ENCODE results near the gene PBLD. TPM values are rescaled to one million over a fixed set of nuclear protein-coding genes. Genes with fewer than 3 reads are reported as not detected.

PBLD gene
- total and polyA plus RNA-seq, 9 of the 15 experiments (the other 6 are each of a cell fraction or from before 2014, with no cell fraction given) = 1.2 to 4.3 (median 2.5) TPM

DNA sequence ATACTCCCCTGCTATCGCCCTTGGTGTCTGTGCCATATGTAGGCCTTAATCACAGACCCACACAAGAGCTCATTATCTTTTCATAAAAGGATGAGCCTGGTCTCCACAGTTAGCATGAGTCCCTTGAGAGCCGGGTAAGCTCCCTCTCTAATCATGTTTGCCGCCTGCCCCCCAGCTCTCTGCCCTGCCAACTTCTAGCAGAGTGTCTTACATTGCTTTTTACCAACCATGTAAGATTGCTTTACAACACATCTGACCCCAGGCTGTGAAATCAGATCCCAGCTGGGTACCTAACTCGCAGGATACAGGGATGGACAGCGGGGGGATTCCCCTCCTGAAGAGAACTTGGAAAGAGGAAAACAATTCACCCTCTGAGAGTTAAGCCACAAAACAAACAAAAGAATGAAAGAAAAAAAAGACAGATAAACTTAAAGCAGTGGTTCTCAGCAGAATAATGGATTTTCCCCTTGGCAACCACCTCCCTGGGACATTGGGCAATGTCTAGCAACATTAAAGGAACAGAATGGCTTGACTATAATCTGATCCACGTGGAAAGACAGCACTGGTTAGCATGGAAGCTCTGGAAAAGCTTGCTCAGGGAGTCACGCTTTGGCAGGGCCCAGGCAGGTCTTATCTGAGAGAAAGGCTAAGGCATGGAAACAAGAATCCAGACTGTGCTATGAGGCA, 61.4 kb downstream of the PBLD start (continued):
- TF ChIP-seq, protein P1, sequence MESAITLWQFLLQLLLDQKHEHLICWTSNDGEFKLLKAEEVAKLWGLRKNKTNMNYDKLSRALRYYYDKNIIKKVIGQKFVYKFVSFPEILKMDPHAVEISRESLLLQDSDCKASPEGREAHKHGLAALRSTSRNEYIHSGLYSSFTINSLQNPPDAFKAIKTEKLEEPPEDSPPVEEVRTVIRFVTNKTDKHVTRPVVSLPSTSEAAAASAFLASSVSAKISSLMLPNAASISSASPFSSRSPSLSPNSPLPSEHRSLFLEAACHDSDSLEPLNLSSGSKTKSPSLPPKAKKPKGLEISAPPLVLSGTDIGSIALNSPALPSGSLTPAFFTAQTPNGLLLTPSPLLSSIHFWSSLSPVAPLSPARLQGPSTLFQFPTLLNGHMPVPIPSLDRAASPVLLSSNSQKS (CRISPR knock-in tag; IDR thresholded peaks at IDR 0.05) = no peak
- TF ChIP-seq U2AF1 (optimal IDR thresholded peaks at IDR 0.05; ENCODE audit: low read depth, low read length) (no peak), CBFA2T2 (conservative IDR thresholded peaks at IDR 0.05) (peak; percentile 73), U2AF2 (optimal IDR thresholded peaks at IDR 0.05; ENCODE audit: low read depth, low read length) (no peak), GABPB1 (CRISPR knock-in tag; IDR thresholded peaks at IDR 0.05) (no peak), HDAC3 (IDR thresholded peaks at IDR 0.05; ENCODE audit: borderline replicate concordance, partially characterized antibody) (no peak), TRIM24 (IDR thresholded peaks at IDR 0.05) (peak in 1 of 2 experiments; percentile 11; a peak in 1 of 4 replicates), ZNF311 (CRISPR knock-in tag; IDR thresholded peaks at IDR 0.05) (no peak), SMARCC2 (IDR thresholded peaks at IDR 0.05; ENCODE audit: low read depth) (no peak), ILF3 (IDR thresholded peaks at IDR 0.05; ENCODE audit: borderline replicate concordance) (no peak), TEAD2 (tag; IDR thresholded peaks at IDR 0.05) (no peak), JUN (IDR thresholded peaks at IDR 0.05; ENCODE audit: borderline replicate concordance, low read depth, low read length) (no peak), JUN (CRISPR knock-in tag; IDR thresholded peaks at IDR 0.05; ENCODE audit: borderline replicate concordance) (no peak), KHSRP (IDR thresholded peaks at IDR 0.05) (no peak), RNF2 (IDR thresholded peaks at IDR 0.05) (no peak), RHOXF2B (CRISPR knock-in tag; conservative IDR thresholded peaks at IDR 0.05) (no peak), ZNF584 (CRISPR knock-in tag; IDR thresholded peaks at IDR 0.05; ENCODE audit: low read depth) (no peak)
- TF ChIP-seq, protein P2, sequence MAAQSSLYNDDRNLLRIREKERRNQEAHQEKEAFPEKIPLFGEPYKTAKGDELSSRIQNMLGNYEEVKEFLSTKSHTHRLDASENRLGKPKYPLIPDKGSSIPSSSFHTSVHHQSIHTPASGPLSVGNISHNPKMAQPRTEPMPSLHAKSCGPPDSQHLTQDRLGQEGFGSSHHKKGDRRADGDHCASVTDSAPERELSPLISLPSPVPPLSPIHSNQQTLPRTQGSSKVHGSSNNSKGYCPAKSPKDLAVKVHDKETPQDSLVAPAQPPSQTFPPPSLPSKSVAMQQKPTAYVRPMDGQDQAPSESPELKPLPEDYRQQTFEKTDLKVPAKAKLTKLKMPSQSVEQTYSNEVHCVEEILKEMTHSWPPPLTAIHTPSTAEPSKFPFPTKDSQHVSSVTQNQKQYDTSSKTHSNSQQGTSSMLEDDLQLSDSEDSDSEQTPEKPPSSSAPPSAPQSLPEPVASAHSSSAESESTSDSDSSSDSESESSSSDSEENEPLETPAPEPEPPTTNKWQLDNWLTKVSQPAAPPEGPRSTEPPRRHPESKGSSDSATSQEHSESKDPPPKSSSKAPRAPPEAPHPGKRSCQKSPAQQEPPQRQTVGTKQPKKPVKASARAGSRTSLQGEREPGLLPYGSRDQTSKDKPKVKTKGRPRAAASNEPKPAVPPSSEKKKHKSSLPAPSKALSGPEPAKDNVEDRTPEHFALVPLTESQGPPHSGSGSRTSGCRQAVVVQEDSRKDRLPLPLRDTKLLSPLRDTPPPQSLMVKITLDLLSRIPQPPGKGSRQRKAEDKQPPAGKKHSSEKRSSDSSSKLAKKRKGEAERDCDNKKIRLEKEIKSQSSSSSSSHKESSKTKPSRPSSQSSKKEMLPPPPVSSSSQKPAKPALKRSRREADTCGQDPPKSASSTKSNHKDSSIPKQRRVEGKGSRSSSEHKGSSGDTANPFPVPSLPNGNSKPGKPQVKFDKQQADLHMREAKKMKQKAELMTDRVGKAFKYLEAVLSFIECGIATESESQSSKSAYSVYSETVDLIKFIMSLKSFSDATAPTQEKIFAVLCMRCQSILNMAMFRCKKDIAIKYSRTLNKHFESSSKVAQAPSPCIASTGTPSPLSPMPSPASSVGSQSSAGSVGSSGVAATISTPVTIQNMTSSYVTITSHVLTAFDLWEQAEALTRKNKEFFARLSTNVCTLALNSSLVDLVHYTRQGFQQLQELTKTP (IDR thresholded peaks at IDR 0.05; ENCODE audit: low read depth in 1 of 2, partially characterized antibody in 2 of 2) = no peak
- TF ChIP-seq, protein P3, sequence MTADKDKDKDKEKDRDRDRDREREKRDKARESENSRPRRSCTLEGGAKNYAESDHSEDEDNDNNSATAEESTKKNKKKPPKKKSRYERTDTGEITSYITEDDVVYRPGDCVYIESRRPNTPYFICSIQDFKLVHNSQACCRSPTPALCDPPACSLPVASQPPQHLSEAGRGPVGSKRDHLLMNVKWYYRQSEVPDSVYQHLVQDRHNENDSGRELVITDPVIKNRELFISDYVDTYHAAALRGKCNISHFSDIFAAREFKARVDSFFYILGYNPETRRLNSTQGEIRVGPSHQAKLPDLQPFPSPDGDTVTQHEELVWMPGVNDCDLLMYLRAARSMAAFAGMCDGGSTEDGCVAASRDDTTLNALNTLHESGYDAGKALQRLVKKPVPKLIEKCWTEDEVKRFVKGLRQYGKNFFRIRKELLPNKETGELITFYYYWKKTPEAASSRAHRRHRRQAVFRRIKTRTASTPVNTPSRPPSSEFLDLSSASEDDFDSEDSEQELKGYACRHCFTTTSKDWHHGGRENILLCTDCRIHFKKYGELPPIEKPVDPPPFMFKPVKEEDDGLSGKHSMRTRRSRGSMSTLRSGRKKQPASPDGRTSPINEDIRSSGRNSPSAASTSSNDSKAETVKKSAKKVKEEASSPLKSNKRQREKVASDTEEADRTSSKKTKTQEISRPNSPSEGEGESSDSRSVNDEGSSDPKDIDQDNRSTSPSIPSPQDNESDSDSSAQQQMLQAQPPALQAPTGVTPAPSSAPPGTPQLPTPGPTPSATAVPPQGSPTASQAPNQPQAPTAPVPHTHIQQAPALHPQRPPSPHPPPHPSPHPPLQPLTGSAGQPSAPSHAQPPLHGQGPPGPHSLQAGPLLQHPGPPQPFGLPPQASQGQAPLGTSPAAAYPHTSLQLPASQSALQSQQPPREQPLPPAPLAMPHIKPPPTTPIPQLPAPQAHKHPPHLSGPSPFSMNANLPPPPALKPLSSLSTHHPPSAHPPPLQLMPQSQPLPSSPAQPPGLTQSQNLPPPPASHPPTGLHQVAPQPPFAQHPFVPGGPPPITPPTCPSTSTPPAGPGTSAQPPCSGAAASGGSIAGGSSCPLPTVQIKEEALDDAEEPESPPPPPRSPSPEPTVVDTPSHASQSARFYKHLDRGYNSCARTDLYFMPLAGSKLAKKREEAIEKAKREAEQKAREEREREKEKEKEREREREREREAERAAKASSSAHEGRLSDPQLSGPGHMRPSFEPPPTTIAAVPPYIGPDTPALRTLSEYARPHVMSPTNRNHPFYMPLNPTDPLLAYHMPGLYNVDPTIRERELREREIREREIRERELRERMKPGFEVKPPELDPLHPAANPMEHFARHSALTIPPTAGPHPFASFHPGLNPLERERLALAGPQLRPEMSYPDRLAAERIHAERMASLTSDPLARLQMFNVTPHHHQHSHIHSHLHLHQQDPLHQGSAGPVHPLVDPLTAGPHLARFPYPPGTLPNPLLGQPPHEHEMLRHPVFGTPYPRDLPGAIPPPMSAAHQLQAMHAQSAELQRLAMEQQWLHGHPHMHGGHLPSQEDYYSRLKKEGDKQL (CRISPR knock-in tag; IDR thresholded peaks at IDR 0.05; ENCODE audit: borderline replicate concordance) = no peak
